HCT116 (cell line): ENCODE results near the gene NT5E. TPM values are rescaled to one million over a fixed set of nuclear protein-coding genes. Genes with fewer than 3 reads are reported as not detected.

Source experiments
- ATAC-seq: fragments of 200-7000 bp; cut with Tn5 transposase; 2 replicates; pipeline ENCODE4 v1.9.1; 2020; ENCODE audit warnings: mild to moderate bottlenecking, moderate library complexity
- BruUV-seq: library from RNA; stranded (reverse); fragments of 400-500 nt; replicated peaks from 2 replicates; lab custom pipeline; 2021; lab: Mats Ljungman, UMichigan
- CTCF ChIA-PET: fragments of 300-600 bp; sonication (Branson Sonifier 250); formaldehyde crosslinking; loops from one replicate; lab custom pipeline; 2021; ENCODE audit warnings: antibody characterized with exemption; lab: Charles Lee
- POLR2A ChIA-PET: fragments of 300-600, 350-600 bp; sonication (Branson Sonifier 250); formaldehyde crosslinking; loops from one replicate; lab custom pipeline; 2021; ENCODE audit warnings: antibody characterized with exemption; lab: Charles Lee
- RAD21 ChIA-PET, 2 experiments: fragments of 300-600 bp; sonication (Branson Sonifier 250); formaldehyde crosslinking; loops; one replicate each; lab custom pipeline; 2023; ENCODE audit warnings: low total read pairs in 2 of 2; ENCODE audit not compliant: uncharacterized antibody in 2 of 2, unreplicated experiment in 2 of 2, low non-redundant PET in 1 of 2; lab: Charles Lee
- DNase-seq: peaks from one replicate; pipeline ENCODE4 v3.0.0-alpha.2; 2010; ENCODE audit warnings: low read depth, low spot score
- H2AFZ ChIP-seq: fragments of 200-600 bp; shearing (Covaris generic), sonication (generic); 2 replicates; pipeline ENCODE4 v1.6.1; 2017; ENCODE audit warnings: low read depth, mixed run types, mixed read lengths, antibody characterized with exemption, low read length; ENCODE audit not compliant: poor library complexity, severe bottlenecking
- H3K27ac ChIP-seq: 2 replicates; pipeline ENCODE4 v1.5.1; 2012; ENCODE audit warnings: low read depth, low read length
- H3K27me3 ChIP-seq: fragments of 200-600 bp; sonication (generic); 2 replicates; pipeline ENCODE4 v1.6.1; 2016; ENCODE audit warnings: mixed run types, low read length, mixed read lengths; ENCODE audit not compliant: insufficient read depth
- H3K36me3 ChIP-seq, 2 experiments: fragments of 200-500 bp in 1 of 2; fragments of 200-600 bp in 1 of 2; sonication (Bioruptor generic) in 1 of 2; sonication (generic) in 1 of 2; 2 replicates each; pipeline versions ENCODE4 v1.5.1 to v1.6.1; 2014 to 2016; ENCODE audit warnings: low read length in 2 of 2, inconsistent platforms in 1 of 2, mixed read lengths in 1 of 2, mixed run types in 1 of 2; ENCODE audit not compliant: insufficient read depth in 2 of 2, control insufficient read depth in 1 of 2
- H3K4me1 ChIP-seq, 2 experiments: fragments of 200-600 bp in 1 of 2; sonication (generic) in 1 of 2; 2 replicates each; pipeline versions ENCODE4 v1.5.1 to v1.6.1; 2012 to 2017; ENCODE audit warnings: low read length in 2 of 2, inconsistent platforms in 1 of 2, mild to moderate bottlenecking in 1 of 2, mixed read lengths in 1 of 2, mixed run types in 1 of 2, moderate library complexity in 1 of 2; ENCODE audit not compliant: insufficient read depth in 2 of 2, control insufficient read depth in 1 of 2
- H3K4me2 ChIP-seq: fragments of 200-600 bp; sonication (generic); 2 replicates; pipeline ENCODE4 v1.6.1; 2017; ENCODE audit warnings: mixed run types, low read length, mixed read lengths
- H3K4me3 ChIP-seq, 2 experiments: fragments of 200-600 bp in 1 of 2; sonication (generic) in 1 of 2; replicated peaks in 1 of 2; 2 replicates each; pipeline ENCODE4 v1.5.1; 2011 to 2016; ENCODE audit warnings: low read length in 2 of 2, control low read depth in 1 of 2, low read depth in 1 of 2, mild to moderate bottlenecking in 1 of 2, mixed read lengths in 1 of 2, mixed run types in 1 of 2
- H3K79me2 ChIP-seq: fragments of 200-600 bp; sonication (generic); 2 replicates; pipeline ENCODE4 v1.6.1; 2017; ENCODE audit warnings: mild to moderate bottlenecking, mixed run types, low read length, moderate library complexity, mixed read lengths; ENCODE audit not compliant: insufficient read depth
- H3K9ac ChIP-seq: fragments of 200-600 bp; sonication (generic); 2 replicates; pipeline ENCODE4 v1.6.1; 2016; ENCODE audit warnings: low read length, mixed read lengths
- H3K9me2 ChIP-seq: fragments of 200-600 bp; sonication (generic), shearing (Covaris generic); 2 replicates; pipeline ENCODE4 v1.6.1; 2017; ENCODE audit warnings: mixed run types, mild to moderate bottlenecking, moderate library complexity; ENCODE audit not compliant: insufficient read depth
- H3K9me3 ChIP-seq, 2 experiments: fragments of 200-500 bp in 1 of 2; fragments of 200-600 bp in 1 of 2; sonication (Bioruptor generic) in 1 of 2; sonication (generic) in 1 of 2; 2 replicates each; pipeline ENCODE4 v1.6.1; 2014 to 2017; ENCODE audit warnings: low read length in 2 of 2, mixed read lengths in 2 of 2, inconsistent platforms in 1 of 2, low read depth in 1 of 2, mild to moderate bottlenecking in 1 of 2, mixed run types in 1 of 2, moderate library complexity in 1 of 2; ENCODE audit not compliant: control insufficient read depth in 1 of 2, insufficient read depth in 1 of 2
- H4K20me1 ChIP-seq: fragments of 200-600 bp; sonication (generic), shearing (Covaris generic); 2 replicates; pipeline ENCODE4 v1.6.1; 2017; ENCODE audit warnings: mixed run types, mild to moderate bottlenecking, moderate library complexity; ENCODE audit not compliant: insufficient read depth
- CBX3 ChIP-seq: IDR thresholded peaks from 2 replicates; pipeline ENCODE4 v1.6.1; 2012; ENCODE audit warnings: low read depth
- CEBPB ChIP-seq: IDR thresholded peaks from 2 replicates; pipeline ENCODE4 v1.6.1; 2012; ENCODE audit warnings: low read depth
- EGR1 ChIP-seq: IDR thresholded peaks from 2 replicates; pipeline ENCODE4 v1.6.1; 2012; ENCODE audit warnings: low read depth
- ELF1 ChIP-seq: IDR thresholded peaks from 2 replicates; pipeline ENCODE4 v1.6.1; 2012; ENCODE audit warnings: low read depth, borderline replicate concordance
- EZH2 ChIP-seq: fragments of 200-600 bp; sonication (generic); IDR thresholded peaks from 2 replicates; pipeline ENCODE4 v1.6.1; 2017; ENCODE audit warnings: antibody characterized with exemption, mixed run types
- FOSL1 ChIP-seq: IDR thresholded peaks from 2 replicates; pipeline ENCODE4 v1.6.1; 2012; ENCODE audit warnings: low read depth
- JUND ChIP-seq: IDR thresholded peaks from 2 replicates; pipeline ENCODE4 v1.6.1; 2012
- POLR2AphosphoS5 ChIP-seq: IDR thresholded peaks from 2 replicates; pipeline ENCODE4 v1.6.1; 2011; ENCODE audit warnings: mild to moderate bottlenecking, low read depth, low read length, moderate library complexity
- RAD21 ChIP-seq: IDR thresholded peaks from 2 replicates; pipeline ENCODE4 v1.6.1; 2012; ENCODE audit warnings: low read depth, mild to moderate bottlenecking
- SP1 ChIP-seq: IDR thresholded peaks from 2 replicates; pipeline ENCODE4 v1.6.1; 2012; ENCODE audit warnings: low read depth
- SRF ChIP-seq: IDR thresholded peaks from 2 replicates; pipeline ENCODE4 v1.6.1; 2012; ENCODE audit warnings: low read depth
- TCF7L2 ChIP-seq: IDR thresholded peaks from 2 replicates; pipeline ENCODE4 v1.7.0; 2011; ENCODE audit warnings: borderline replicate concordance, inconsistent platforms; ENCODE audit not compliant: insufficient read depth, insufficient read length; ENCODE audit errors: extremely low read depth
- YY1 ChIP-seq: IDR thresholded peaks from 2 replicates; pipeline ENCODE4 v1.6.1; 2011; ENCODE audit warnings: low read length, low read depth, moderate library complexity, mild to moderate bottlenecking; ENCODE audit not compliant: insufficient replicate concordance; ENCODE audit errors: extremely low read depth
- ZFX ChIP-seq: fragments of 450-650 bp; IDR thresholded peaks from 2 replicates; pipeline ENCODE4 v1.6.1; 2017
- ZNF274 ChIP-seq: fragments of 200-500 bp; sonication (Bioruptor generic); IDR thresholded peaks from 2 replicates; pipeline ENCODE4 v1.6.1; 2014; ENCODE audit warnings: mild to moderate bottlenecking, low read depth, low read length, inconsistent platforms
- intact Hi-C: fragments of 100-400 bp; cut with micrococcal nuclease; formaldehyde crosslinking; loops from 2 replicates; pipeline ENCODE4 v1.10.0; 2022
- total RNA-seq: library from RNA; stranded (reverse); gene quantifications from one replicate; pipeline ENCODE4 v1.2.1, GENCODE V29; 2021; ENCODE audit not compliant: unreplicated experiment
- TF ChIP-seq, protein P1 (sequence below): IDR thresholded peaks from 2 replicates; pipeline ENCODE4 v1.6.1; 2012

NT5E gene
- total RNA-seq, 1 experiment from 2014 or later = 68.2 TPM

DNA sequence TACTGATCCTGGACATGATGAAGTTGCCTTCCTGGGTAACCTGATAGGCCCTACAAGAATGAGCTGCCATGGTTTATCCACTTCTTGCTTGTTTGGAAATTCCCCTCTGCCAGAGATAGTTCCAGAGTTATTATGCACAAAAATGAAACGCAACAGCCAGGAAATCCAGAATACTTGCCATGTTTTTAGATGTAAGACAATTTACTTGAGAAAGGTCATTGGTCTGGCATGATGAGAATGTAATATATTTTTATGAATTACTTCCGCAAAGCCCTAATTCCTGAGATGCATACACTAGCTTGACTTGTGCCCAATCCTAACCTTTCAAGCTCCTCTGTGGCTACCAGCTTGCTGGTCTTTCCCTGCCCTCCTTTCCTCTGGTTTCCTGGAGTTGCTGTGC, 27.9 kb upstream of the NT5E start (continued):
- no peak for TF ChIP-seq EGR1
- no peak for TF ChIP-seq ZNF274
- TF ChIP-seq TCF7L2 = no peak
- no peak for TF ChIP-seq SRF
- TF ChIP-seq JUND = no peak
- no peak for TF ChIP-seq EZH2
- TF ChIP-seq CBX3 = no peak

DNA sequence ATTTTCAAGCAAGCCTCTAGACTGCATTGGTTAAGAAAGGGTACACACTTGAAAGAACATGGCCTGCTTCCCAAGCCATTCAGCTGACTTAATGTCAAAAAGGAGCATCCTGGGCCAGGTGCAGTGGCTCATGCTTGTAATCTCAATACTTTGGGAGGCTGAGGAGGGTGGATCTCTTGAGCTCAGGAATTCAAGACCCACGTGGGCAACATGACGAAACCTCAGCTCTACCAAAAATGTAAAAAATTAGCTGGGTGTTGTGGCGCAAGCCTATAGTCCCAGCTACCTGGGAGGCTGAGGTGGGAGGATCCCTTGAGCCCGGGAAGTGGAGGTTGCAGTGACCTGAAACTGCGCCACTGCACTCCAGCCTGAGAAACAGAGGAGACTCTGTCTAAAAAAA, 26.9 kb upstream of the NT5E start:
- Histone ChIP-seq H3K36me3 (no peaks in the 10 kb centered on the region; a peak in 1 of 4 replicates), H3K79me2 (no peaks in the 10 kb centered on the region), H2AFZ (no peak overlapping the region), H3K4me3 (no peak overlapping the region), H3K27me3 (no peaks in the 10 kb centered on the region), H4K20me1 (no peaks in the 10 kb centered on the region), H3K27ac (no peak overlapping the region), H3K9me2 (no peaks in the 10 kb centered on the region), H3K9me3 (peaks cover 6 to 9% of the 10 kb centered on the region in 2 experiments; a peak in 1 of 4 replicates), H3K4me1 (peaks cover 0 to 10% of the 10 kb centered on the region in 2 experiments; a peak in 2 of 4 replicates), H3K4me2 (no peak overlapping the region), H3K9ac (no peak overlapping the region)
- DNase-seq (no peak), ATAC-seq (no peak)
- POLR2A ChIA-PET = no interaction called here
- intact Hi-C loops = no loop called here
- TF ChIP-seq ZNF274 (no peak), JUND (no peak), ELF1 (no peak), FOSL1 (no peak), YY1 (no peak), ZFX (no peak), RAD21 (no peak), SRF (no peak), EZH2 (no peak), SP1 (no peak), CBX3 (no peak), POLR2AphosphoS5 (no peak), CEBPB (no peak)
- TF ChIP-seq, protein P1, sequence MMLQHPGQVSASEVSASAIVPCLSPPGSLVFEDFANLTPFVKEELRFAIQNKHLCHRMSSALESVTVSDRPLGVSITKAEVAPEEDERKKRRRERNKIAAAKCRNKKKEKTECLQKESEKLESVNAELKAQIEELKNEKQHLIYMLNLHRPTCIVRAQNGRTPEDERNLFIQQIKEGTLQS = no peak
- BruUV-seq = no TSS peak
- RAD21 ChIA-PET = no interaction called here
- CTCF ChIA-PET = no interaction called here
